HG02938 (cell line): Measurements from ENCODE around the gene CSPG4.
"Not testable (repeated sequence)": the region's sequence is repeated elsewhere in the genome, so short reads cannot be mapped to it uniquely, and the experiment has no call there.

Source experiments
- ATAC-seq: cut with Tn5 transposase; IDR thresholded peaks from one replicate; pipeline ENCODE4 v1.9.1; 2021; ENCODE audit warnings: mild to moderate bottlenecking, moderate library complexity; ENCODE audit not compliant: unreplicated experiment

The CSPG4 gene

DNA sequence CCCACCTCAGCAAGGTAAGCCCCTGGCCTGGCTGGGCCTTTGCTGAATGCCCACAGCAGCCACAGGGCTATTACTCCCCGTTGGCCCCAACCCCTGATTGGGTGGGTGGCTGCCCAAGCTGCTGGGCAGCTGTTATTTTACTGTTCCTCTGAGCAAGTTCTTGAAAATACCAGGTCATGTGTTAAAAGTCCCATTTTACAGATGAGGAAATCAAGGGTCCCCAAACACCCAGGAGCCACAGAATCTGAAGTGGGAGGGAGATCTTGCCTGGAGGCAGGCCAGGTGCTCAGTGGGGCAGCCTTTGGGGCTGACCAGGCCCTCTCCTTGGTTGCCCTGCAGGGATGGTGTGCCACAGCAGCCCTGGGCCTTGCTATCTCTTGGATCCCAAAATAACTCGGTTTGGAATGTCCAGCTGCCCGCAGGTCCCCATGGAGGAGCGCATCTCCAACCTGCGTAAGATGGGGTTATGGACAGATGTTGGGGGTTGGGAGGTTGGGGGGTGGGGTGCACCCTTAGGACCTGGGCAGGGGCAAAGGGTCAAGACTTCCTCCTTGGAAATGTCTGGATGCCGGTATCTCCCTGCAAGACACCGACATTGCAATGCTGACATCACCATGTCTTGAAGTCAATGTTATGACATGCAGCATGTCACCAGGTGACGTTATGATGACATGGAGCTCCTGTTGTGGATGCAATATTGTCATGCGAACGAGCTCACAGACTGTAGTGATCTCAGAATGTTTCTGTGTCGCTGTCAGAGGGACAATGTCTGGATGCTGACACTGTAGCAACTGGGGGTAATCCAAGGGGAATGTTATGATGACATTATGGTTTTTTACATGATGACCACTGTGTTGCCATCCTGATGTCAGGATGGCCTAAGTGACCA, 13.3 kb upstream of the CSPG4 start:
- ATAC-seq = no peak

DNA sequence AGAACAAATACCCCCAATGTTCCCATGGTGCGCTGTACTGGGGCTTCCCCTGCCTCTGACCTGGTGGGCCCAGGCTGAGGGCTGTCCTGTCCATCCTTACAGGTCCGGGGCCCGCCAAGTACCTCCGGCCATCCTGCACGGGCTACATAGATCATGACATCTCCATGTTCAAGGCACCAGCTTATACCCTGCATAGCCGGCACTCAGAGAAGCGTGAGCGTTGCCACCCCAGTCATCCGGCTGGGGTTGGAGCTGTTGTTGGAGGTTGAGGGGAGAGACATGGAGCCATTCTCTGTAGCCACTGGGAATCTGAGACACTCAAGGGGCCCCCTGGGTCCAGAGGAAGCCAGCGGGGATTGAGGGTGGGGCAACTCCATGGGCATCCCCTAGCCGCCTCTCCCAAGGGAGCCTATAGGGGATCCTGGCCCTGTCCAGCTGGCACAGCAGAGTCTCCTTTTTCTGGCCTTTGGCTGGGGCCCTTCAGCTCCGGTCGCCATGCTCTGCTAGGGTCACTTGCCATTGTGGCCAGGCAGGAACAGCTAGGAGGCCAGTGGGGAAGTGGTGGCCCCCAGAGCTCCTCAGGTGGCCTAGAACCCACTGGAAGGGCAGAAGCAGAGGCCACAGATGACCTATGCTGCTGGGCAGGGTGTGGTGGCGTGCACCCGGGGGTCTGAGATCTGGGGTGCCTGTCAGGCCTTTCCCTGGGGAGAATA, 12.5 kb upstream of the CSPG4 start:
- ATAC-seq = no peak

DNA sequence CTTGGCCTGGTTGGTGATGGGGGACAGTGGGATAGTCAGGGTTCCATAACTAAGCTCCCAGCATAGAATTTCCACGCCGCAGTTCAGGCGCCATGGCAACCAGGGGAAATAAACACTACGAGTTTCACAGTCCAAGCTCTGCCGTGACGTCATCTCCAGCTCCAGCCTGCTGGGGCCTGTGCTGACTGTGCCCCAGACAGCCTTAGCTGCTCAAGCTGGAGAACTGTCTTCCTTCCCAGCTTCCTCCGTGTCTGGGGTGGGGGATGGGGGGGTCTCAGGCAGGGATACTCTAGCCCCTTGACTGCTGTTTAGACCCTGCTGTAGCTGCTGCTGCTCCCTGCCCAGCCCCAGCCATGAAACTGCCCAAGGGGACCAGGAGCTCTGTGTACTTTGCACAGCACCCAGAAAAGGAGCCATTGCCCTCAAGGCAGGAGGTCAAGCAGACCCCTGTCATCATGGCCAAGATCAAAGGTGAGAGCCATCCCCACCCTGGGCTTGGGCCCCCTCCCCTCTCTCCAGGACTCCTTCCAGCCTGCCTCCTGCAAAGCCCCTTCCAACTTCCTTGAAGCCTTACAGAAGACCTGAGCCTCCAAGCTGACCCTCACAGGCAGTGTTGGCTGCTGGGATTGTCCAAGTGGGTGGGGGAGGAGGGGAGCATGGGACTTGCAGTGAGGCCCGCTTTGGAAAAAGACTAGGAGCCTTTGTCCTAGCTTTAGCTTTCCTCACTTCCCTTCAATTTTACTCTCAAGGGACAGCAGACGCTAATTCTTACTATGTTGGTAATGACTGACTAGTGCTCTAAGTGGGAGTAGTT, 11.4 kb upstream of the CSPG4 start:
- no peak for ATAC-seq

DNA sequence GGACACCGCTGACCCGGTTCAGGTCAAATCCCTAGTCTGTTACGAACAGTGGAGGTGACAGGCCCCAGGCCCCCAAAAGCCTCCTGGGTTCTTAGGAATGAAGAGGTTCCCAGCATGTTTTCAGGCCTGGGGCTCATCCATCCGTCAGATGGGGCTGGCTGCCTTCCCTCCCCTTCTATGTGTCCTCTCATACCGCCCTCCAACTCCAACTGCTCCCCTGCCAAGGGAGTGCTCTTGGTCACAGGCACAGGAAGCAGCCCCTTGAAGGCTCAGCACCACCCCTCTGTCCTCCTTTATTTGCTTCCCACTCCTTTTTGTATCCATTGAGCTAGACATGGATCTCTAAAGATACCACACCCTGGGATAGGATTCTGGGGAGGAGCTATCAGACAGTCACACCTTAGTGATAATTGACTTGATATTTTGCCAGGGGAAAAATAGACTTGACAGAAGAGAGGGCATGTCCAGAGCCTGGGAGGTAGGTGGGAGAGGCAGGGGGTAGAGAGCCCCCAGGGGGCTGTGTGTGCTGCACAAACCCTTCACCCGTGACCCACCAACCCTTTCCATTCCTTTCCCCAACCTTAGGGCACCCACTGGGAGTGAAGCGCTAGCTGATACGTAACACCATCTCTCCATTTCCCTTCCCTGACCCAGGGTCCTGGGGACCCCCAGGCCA, 10.7 kb upstream of the CSPG4 start:
- ATAC-seq = no peak

DNA sequence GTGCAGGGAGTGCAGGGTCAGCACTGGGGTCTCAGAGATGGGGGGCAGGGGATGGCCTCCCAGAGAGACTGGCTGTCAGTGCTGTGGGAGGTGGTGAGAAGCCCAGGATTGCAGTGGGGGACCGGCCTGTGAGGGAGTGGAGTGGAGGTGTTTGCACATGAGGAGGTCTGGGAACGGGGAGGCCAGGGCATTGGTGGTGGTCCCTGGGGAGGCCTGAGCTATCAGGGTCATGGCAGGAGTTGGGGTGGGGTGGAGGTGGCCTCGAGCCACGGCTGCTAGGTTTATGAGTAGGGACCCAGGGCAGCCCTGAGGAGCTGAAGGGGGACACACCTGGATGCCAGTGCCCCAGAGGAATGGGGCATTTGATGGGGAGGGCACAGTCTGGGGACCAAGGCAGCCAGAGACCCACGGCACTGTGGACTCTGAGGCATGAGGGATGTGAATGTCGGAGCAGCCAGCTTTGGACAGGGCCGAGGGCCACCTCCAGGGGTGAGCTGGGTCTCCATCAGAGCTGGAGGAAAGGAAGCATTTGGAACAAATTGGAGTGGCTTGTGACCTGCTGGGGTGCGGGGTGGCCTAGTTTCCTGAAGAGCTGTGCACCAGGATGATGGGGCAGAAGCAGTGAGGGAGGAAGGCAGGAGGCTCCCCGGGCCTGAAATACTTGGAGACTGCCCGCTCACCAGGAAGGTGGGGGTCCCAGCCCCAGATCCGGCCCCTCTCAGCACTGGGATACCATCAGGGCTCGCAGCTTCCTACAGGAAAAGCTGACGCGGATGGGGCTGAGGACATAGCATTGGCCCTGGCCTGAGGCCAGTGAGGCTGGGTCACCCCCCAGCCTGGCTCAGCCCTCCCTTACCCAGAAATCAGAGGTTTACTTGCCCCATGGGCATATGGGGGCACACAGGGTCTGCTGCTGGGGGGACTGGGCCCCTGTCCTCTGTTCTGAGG, 9.5 kb upstream of the CSPG4 start:
- ATAC-seq = no peak

DNA sequence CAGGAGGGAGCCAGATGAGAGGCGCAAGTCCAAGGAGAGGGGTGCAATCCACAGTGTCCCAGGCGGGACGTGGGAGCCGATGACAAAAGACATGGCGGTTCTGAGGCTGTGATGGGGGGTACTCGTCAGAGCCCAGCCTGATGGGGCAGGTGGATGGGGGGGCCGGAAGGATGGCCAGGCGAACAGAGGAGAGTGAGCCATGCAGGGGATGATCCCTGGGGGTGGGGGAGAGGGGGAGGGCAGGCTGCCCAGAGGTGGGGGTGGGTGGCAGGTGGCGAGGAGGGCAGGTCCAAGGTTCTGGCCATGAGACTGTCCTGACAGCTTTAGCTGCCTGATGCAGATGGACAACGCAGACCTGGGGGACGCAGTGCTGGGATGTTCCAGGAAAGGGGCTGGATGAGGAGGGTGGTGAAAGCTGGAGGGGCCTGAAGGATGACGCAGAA, 8.9 kb upstream of the CSPG4 start:
- no peak for ATAC-seq

DNA sequence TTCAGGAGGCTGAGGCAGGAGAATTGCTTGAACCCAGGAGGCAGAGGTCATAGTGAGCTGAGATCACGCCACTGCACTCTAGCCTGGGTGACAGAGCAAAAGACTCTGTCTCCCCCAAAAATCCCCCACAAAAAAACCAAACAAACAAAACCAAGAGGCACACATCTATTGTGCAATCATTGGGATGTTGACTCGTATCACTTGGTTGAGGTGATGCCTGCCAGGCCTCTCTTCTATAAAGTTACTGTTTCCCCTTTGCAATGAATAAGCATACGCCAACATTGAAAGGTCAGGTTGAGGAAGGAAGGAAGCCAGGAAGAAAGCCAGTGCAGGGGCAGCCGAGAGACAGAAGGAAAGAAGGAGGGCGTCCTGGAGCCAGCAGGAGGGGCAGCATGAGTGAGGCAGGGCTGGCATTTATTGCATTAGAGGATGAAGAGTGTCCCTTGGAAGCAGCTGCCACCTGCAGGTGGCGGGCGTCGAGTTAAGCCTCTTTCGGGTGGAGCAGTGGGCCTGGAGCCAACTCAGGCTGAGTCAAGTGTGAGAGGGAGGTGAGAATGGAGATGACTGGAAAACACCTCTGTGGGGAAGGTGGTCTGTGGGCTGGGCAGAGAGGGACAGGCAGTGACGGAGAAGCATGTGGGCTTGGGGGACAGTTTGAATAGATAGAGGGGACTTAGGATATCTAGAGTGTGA, 8.3 kb upstream of the CSPG4 start:
- no peak for ATAC-seq

DNA sequence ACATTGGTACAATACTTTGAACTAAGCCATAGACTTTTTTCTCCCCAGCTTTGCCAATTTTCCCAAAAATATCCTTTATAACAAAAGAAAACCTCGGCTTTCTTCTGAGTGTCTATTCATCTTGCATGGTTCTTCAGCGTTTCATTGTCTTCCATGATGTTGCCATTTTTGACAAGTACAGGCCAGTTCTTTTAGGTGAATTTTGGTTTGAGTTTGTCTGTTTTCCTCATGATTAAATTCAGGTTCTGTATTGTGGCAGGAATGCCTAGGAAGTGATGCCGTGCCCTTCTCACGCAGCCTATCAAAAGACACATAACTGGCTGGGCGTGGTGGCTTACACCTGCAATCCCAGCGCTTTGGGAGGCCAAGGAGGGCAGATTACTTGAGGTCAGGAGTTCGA, 7.6 kb upstream of the CSPG4 start:
- ATAC-seq = no peak

DNA sequence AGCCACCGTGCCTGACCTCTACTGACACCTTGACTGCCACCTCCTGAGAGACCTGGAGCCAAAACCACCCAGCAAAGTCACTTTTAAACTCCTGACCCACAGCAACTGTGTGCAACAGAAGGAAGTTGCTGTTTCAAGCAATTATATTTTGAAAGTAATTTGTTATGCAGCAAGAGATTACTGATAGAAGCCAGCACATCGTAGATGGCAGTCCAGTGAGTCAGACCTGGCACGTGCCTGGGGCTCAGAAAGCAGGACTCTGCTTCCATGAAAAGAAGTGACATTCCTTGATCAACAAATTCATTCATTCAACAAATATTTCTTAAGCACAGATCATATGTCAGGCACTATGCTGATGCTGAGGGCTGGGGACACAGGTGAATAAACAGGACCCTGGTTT, 5.7 kb upstream of the CSPG4 start:
- no peak for ATAC-seq

DNA sequence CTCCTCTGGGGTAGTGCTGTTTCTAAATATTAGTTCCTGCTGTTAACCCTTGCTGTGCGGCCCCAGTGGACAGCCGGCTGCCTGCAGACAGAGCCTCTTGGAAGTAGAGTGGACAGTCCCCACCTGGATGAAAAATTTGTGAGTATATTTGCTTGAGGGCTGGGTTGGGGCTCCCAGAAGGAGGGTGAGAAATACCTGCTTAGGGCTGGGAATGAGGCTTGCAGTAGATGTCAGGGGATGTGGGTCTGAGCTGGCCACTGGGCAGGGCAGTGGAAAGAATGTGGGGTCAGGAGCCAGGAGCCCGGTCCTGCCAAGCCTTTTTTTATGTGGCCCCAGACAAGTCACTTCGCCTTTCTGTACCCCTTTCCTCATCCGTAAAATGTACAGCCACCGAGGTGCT, 4.4 kb upstream of the CSPG4 start:
- ATAC-seq = not testable (repeated sequence)

DNA sequence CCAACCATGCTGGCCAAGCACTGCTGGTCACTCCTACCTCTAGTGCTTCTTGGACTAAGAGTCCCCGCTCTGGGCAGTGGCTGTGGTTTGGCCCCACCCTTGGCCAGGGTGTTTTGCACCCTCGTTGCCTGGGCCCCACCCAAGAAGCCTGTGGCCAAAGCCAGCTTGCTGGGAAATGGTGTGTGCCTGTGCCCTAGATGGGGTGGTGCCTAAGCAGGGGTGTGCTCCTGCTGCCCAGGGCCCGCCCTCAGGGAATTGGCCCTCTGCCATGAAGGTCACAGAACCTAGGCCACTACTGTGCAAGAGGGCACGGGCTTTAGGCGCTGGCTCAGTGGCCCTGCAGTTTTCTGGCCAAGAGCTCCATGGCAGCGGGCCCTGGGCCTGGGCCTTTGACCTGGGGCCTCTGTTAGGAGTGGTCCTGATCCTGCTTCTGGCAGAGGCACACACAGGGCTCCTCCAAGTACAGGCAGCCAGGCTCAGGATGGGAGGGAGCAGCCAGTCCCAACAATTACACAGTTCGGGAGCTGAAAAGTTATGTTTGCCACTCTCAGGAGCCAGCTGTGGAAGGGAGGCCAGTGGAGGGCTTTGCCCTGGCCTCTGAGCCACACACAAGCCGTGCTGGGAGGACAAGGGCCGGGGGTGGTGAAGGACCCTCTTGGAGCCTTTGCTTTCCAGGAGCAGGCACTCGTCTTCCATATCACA, 3.8 kb upstream of the CSPG4 start:
- not testable (repeated sequence) for ATAC-seq

DNA sequence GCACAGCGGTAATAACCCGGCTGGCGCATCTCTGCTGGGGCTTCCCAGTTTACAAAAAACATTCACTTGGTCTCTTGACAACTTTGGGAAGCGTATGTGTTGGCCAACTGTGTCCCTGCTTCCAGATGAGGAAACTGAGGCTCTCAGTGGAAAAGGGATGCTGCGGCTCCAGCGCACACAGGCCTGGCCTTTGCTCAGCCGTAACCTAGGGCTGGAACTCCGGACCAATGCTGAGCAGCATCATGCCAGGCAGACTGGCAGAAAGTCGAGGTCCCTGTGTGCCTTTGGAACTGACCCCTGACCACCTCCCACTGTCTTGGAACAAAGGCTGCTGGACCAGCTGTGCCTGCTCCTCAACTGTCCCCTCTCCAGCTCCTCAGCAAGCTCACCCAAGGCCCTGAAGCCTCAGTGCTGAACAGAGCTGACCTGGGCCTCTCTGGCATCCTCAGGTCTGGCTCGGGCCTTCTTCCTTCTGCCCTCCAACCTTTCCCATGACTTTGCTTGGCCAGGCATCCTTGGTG, 2.7 kb upstream of the CSPG4 start:
- ATAC-seq = not testable (repeated sequence)

DNA sequence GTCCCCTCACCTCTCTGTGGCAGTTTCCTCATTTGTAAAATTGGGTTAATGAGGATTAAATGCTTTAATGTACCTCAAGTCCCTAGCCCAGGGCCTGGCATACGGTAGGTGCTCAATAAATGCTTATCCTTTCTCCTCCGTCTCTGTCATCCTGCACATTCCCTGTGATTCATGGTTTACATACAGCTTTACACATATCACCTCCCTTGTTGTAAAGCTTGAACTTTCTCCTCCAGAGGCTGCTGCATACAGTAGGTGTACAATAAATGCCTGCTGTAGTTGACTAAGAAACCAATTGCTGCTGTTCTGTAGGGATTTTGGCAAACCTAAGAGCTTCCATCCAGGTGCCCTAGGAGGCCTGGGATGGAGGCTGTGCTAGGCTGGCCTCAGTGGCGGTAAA, 1.5 kb upstream of the CSPG4 start:
- no peak for ATAC-seq

DNA sequence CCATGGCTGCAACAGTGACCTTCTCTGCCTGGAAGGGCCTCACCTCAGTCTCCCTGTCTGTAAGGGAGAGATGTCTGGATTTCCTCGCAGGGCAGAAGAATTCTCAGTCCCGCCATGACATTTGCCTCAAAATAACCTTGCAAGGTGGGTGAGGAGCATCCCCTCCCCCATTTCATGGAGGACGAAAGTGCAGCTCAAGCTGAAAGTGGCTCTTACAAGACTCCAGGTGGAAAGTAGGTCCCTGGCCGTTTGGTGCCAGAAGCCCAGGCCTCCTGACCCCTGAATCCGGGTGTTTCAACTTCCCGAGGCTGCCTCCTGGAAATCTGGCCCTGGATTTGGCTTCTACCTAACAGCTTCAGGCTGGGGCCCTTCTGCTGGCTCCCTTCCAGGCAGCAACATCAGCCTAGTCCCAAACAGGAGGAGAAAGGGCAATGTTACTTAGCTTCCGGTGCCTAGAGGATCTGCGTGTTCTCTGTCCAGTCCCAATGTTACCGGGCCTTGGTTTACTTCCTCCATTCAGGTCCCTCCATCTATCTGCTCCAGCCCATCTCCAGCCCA, 769 bp upstream of the CSPG4 start:
- no peak for ATAC-seq

DNA sequence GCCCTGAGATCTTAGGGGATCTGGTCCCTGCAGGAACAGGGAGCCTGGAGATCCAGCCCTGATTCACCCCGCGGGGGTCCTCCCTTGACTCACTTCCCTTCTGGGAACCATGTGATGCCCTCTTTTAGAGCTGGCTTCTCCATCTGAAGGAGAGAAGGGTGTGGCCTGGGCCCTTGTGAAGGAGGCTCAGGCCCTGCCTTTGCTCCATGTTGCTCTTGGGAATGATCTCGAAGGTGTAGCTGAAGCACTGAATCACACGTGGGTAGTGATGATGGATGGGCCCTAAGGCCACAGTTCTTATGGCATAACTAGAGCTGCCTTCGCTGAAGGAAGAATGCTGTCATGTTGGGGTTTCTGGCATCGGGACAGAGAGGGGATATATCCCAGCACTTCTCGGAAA, 1.2 kb downstream of the CSPG4 start:
- not testable (repeated sequence) for ATAC-seq

DNA sequence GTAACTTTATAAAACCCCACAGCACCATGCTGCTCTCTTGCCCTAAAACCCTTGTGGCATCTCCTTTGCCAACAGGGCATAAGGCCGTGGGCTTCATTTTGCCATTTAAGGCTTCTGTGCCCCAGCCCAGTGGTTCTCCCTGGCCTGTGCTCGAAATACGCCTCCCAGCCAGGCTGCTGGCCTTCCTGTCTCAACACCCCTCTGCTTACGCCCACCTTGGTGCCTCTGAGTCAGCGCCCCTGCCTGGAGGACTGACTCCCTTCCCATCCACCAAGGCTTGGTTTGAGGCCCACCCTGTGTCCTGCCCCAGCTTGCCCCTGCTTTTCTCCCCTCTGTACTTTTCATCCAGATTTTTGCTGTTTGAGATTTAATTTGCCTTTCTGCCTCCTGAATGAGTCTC, 1.8 kb downstream of the CSPG4 start:
- ATAC-seq = not testable (repeated sequence)

DNA sequence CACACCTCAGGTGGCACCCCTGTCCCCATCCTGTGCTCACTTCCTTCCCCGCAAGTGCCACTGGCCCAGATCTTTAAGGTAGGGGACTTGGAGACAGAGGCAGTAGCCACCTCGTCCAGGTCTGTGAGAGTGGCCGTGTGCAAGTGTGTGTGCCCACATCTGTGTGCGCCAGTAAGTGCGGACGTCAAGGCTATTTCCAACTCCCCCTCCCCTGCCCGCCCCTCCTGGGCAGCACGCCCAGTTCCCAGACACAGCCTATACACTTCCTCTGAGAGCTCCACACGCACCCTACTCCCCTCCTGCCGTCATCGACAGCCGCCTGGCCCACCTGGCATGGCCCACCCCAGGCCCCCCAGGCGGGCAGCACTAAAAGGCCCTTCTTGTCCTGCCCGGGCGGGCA, 3.2 kb downstream of the CSPG4 start:
- not testable (repeated sequence) for ATAC-seq

DNA sequence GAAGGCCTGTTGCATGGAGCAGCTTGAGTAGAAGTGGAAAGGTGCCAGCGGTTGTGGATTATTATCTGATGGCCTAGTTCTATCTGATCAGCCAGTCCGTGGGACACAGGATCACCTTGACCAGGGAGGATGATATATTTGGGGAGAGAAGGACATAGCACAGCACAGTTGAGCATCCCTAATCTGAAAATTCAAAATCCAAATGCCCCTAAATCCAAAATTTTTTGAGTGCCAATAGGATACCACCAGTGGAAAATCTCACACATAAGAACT, 6.0 kb downstream of the CSPG4 start:
- ATAC-seq = no peak
